ENCODE measurements around the gene TIGIT.

- TF ChIP-seq POLR2A (IDR thresholded peaks at IDR 0.05; ENCODE audit: low read length) (no peak), GATA1 (IDR thresholded peaks at IDR 0.05; ENCODE audit: low read depth, low read length) (no peak)
Observed at GRCh38 chr3:114332342-114333179, 38.7 kb downstream of the TIGIT start.

Measured in erythroblast (primary cell).